HK-2 (cell line): ENCODE data around the gene ADGRD2.

Experiments
- DNase-seq: peaks from one replicate; pipeline ENCODE4 v3.0.0-alpha.2; 2018; ENCODE audit not compliant: unreplicated experiment

The ADGRD2 gene

GRCh38 chr9:124510650-124511425, 60.6 kb downstream of the ADGRD2 start:
- no peak for DNase-seq

DNA sequence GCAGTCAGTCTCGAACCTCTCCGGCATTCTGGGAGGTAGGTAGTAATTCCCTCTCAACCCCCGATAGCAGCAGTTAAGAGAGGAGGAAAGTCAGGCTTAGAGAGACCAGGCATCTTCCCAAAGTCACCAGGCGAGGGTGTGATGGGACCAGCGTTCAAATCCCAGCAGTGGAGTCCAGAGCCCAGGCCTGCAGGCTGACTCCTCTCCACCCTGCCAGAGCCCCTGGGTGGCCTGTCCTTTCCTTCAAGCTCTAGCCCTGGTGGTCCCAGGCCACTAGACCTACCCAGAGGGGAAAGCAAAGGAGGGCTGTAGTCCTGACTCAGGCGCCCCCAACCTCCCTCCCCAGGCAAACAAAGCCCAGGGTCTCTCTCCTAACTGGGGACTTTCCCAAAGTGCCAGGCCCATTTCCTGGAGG, 61.2 kb downstream of the ADGRD2 start:
- no peak for DNase-seq

GRCh38 chr9:124511891-124512805, 61.9 kb downstream of the ADGRD2 start:
- DNase-seq, result no peak

DNA sequence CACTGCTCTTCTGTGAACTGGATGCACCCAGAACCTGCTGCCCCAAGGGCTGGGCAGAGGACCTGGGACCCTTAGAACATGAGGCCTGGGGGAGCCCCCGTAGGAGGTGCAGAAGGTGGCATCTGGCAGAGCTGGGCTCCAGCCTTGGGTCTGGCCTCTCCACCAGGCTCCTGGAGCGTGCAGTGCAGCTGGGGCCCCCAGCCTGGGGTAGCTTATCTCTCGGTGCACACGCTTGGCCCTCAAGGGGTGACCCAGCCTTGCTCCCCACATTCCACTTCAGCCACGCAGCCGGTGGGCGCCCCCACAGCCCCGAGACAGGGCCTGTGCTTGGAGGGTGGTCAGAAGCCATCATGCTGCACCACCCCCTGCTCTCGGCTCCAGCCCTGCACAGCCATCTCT, 62.6 kb downstream of the ADGRD2 start:
- DNase-seq, result no peak

DNA sequence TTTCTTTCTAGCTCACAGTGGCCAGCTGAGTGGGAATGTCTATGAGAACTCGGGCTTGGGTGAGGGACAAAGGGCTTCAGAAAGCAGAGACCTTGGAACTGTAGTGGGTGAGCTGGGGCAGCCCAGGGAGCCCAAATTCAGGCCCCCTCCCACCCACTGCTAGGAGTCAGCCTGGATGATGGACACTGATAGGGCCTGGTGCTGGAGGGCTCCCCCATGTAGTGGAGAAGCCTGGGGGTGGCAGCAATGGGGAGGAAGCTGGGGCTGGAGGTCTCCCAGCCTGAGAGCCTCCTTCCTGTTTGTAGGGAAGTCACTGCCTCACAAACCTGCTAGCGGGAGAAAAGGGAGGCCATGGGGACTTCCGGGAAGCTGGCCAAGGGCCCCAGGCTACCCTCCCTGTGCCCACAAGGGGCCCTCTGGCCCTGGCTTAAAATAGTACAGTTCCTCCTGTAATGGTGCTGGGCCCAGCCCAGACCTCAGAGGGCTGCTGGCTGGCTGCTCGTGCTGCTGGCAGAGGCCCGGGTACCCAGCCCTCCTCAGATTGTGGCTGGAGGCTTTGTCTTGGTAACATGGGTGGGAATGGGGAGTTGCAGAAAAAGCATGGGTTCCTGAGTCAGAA, 63.2 kb downstream of the ADGRD2 start:
- no peak for DNase-seq

- no peak for DNase-seq
Measured at GRCh38 chr9:124514125-124514524, 63.9 kb downstream of the ADGRD2 start.

DNA sequence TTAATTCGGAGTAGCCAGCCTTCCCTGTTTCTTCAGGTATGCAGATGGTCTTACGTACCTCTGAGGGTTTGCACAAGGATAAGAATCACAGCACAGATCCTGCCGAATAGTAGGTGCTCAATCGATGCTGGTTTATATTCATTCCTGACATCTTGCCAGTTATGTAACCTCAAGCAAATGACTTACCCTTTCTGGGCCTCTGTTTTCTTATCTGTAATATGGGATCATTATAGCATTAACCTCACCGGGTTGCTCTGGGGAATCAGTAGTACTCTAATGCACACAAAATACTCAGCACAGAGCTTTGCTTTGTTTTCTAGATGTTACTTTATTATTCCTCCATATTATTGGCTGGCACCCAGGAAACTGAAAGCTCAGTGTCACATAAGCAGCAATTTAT, 64.6 kb downstream of the ADGRD2 start:
- DNase-seq, result no peak

GRCh38 chr9:124517600-124517999, 67.3 kb downstream of the ADGRD2 start:
- no peak for DNase-seq

DNA sequence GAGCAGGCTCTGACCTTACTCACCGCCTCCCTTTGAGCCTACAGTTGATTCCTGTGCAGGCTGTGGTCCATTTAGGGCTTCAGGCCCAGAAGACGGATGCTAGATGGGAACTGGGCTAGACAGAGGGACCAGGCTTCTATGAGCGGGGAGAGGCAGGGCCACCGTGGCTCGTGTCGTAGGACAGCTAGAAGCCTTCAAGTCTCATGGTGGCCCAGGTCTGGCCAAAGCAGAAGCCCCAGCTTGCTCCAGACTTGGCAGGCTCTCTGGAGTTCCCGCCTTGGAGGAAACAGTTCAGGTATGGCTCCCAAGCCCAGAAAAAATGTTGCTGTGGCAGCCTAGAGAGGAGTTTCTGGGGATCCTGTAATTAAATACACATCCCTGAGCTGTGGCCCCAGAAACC, 67.9 kb downstream of the ADGRD2 start:
- DNase-seq, result no peak

- no peak for DNase-seq
Measured at GRCh38 chr9:124520206-124520596, 70.0 kb downstream of the ADGRD2 start.

- DNase-seq, result no peak
Measured at GRCh38 chr9:124521142-124521541, 70.9 kb downstream of the ADGRD2 start.

DNA sequence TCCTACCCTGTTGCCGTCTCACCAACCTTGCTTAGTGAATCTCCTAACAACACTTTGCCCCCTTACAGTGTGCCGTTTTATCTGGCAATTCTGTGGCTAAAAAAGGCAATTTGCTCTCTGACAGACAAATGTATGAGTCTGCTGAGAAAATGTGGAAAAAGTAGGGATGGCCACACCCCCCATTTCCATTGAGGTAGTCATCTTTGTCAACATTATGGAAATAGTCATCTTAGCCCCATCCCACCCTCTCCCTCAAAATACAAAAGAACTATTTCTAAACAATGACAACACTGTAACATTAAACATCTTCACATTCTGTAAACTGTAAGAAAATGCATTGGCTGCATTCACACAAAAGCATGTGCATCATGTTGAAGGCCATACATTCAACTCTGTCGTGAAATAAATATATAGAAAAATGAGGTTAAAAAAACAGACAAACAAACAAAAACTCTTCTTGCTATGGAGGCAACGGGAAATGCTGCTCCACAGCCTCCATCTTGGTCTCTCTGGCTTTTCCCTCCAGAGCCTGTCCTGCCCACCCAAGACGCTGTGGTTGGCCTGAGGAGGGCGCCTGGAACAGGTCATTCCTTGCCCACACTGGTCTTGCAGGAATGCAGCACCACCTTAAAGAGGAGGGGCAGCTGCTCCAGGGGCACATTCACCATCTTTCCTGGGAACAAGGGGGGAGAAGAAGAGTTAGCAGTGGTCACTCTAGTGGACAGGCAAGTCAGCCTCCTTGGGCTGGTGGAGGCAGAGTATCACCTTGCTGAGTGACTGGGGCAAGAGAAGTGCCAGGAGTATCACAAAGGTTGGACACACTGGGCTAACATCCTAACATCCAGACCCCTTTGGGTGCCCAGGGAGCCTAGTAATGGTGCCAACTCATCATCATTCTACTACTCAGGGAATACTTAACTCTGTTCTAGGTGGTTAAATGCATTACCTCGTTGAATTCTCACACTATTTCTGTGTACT, 72.2 kb downstream of the ADGRD2 start:
- DNase-seq, result no peak

DNA sequence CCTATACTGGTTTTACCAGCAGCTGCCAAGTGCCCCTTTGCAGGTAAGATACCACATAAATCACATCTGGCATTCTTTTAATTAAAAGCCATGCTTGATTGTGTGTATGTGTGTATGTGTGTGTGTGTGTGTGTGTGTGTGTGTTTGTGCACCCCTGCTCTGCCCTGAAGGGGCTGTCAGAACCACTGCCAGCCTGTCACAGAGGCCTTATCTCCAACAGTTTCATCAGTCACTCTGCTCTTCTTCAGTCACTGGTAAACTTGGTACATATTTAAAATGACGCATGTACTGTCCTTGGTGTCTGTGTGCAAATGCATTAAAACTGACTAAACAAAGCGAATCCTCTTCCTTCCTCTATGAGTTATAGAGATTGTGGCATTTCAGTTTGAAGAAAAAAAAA, 75.9 kb downstream of the ADGRD2 start:
- DNase-seq, result no peak

DNA sequence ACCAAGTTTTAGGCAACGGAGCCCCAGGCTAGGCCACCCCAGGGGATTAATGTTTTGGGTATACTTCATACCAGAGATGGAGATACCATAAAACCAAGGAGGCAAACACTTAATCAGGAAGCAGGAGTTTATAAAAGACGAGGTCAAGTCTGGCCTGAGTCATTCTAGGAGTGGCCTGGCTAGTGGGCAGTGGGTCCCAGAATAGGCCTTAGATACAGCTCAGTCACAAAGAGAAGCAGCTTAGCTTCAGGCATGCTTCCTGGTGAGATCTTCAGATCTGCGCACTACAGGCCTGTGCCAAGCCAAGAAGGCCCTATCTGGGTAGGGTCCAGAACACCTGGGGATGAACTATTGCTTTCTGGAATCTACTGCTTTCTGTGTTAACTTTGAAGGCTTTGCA, 77.5 kb downstream of the ADGRD2 start:
- no peak for DNase-seq
